ENCODE results near the gene ALAS2. TPM values are rescaled to one million over a fixed set of nuclear protein-coding genes. Genes with fewer than 3 reads are reported as not detected.
"Not testable (repeated sequence)": the region's sequence is repeated elsewhere in the genome, so short reads cannot be mapped to it uniquely, and the experiment has no call there.

Gene ALAS2
- total RNA-seq, 1 donor from 2014 or later, result 0.51 TPM

GRCh38 chrX:55007656-55008055 lies 23.1 kb downstream of the ALAS2 start:
- DNase-seq (no peak), ATAC-seq (ENCODE audit: poor library complexity) (peak; percentile 82)
- intact Hi-C loops (cut with DNase I), result no loop called here

- intact Hi-C loops (cut with DNase I), result no loop called here
- DNase-seq (no peak), ATAC-seq (ENCODE audit: poor library complexity) (no peak)
Measured at GRCh38 chrX:55006827-55007621, 23.8 kb downstream of the ALAS2 start.

- DNase-seq (no peak), ATAC-seq (ENCODE audit: poor library complexity) (no peak)
- intact Hi-C loops (cut with DNase I), result no loop called here
Measured at GRCh38 chrX:55005256-55005655, 25.5 kb downstream of the ALAS2 start.

DNA sequence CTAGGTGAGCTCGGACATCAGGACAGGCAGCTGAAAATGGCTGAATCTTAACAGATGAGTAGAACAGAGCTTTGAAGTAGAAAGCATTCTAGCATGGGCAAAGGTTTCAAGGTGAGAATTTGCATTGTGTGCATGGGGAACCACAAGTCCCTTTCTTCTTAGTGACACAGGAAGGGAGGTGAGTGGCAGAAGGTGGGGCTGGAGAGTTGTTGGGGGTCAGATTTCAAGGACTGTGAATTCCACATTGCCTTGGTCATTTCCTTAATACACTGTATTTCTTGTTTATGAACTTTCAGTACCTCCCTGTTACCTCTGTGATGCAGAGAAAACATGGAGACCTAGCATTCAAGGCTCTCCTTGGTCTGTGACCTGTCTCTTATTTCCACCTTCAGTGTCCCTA lies 26.5 kb downstream of the ALAS2 start:
- DNase-seq (no peak), ATAC-seq (ENCODE audit: poor library complexity) (no peak)
- intact Hi-C loops (cut with DNase I), result no loop called here

GRCh38 chrX:54999717-55000598 lies 30.8 kb downstream of the ALAS2 start, which contains the start of gene APEX2:
Gene APEX2 (plus strand): TSS chrX:55000363. CDS start chrX:55000423, 60 bp downstream.
- intact Hi-C loops (cut with DNase I), result no loop called here
- peak; percentile 95 for DNase-seq

DNA sequence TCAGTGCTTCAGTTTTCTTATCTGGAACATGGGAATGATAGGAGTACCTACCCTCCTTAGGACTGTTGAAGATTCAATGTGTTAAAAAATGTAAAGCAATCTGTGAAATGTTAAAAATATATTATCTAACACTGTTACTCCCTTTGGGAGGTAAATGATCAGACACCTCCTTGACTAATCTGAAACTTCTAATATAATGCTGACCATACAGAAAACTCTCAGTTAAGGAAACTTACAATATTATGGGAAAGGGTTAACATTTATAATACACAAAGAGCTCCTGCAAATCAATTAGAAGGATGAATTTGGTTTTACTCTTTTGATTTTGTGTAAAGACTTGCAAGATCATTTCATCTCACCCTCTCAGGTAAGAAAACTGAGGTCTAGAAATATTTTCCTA lies 35.2 kb downstream of the ALAS2 start:
- ATAC-seq (ENCODE audit: poor library complexity) (no peak), DNase-seq (no peak)
- intact Hi-C loops (cut with DNase I), result no loop called here

More at GRCh38 chrX:54999717-55000598, 30.8 kb downstream of the ALAS2 start, which contains the start of gene APEX2:
- ATAC-seq (ENCODE audit: poor library complexity), result peak; percentile 98

DNA sequence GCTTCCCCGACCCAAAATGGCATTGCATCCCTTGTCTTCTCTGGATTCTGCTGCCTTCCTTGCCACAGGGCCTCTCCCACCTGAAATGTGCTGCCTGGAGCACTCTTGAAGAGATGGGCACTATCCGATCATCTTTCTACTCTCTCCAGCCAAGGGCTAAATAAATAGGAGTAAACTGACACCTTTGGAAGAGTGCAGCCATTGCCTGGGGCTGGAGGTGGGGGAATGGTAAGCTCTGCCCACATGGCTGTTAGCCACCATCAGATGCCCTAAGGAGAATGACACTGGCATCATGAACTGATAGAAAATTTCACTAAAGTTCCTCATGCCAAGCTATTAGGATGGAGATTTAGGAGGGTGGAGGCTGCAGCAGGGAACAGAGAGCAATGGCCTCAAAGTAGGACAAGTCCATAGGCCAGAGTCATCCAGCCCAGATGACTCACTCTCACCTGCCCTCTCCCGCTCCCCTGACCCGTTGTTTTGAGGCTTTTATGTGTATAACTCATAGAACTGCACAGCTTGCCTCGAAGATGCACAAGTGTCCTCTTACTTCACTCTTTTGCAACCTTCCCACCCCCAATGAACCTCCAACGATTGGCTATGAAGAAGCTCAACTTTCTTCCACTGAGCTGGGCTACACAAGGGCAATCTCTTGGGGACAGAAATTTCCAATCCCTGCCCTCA lies 36.0 kb downstream of the ALAS2 start:
- intact Hi-C loops (cut with DNase I), result no loop called here
- ATAC-seq (ENCODE audit: poor library complexity), result no peak
- no peak for DNase-seq

GRCh38 chrX:54994099-54994498 lies 36.7 kb downstream of the ALAS2 start, which contains the start of gene PFKFB1:
Gene PFKFB1 (minus strand): TSS chrX:54994188. CDS start chrX:54994007, 181 bp downstream.
- intact Hi-C loops (cut with DNase I), result no loop called here
- no peak for DNase-seq
- ATAC-seq (ENCODE audit: poor library complexity), result no peak

DNA sequence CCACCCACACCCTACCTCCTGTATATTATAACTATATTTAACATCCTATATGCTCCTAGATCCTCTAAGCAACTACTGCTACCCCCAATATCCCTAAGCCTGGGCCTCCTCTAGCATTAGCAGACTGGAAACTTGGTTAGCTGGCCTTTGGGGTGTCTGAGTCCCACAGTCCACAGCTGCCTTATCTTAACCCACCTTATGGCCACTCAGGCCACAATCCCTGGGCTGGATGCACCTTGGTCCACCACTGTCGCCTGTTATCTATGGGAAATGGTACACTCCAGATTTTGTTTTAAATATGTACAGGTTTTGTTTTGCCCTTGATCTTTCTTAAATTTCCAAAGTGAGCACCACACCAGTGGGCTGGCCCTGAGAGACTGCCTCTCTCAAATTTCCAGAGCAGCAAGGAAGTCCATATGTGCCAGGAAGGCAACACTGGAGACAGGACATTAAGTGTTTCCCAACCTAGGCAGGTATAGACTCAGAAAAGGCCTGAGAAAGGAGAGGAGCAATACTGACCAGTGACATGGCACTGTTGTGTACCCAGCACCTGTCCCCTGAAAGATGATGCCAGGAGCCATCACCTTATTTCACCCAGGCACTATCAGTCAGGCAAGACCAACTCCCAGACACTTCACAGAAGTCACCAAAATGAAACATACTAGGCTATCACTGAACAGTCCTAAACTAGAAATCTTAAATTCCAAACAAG lies 37.7 kb downstream of the ALAS2 start:
- ATAC-seq (ENCODE audit: poor library complexity) (no peak), DNase-seq (no peak)
- intact Hi-C loops (cut with DNase I), result no loop called here

- intact Hi-C loops (cut with DNase I), result no loop called here
Measured at GRCh38 chrX:54991706-54992105, 39.1 kb downstream of the ALAS2 start.

GRCh38 chrX:54983306-54983705 lies 47.5 kb downstream of the ALAS2 start:
- DNase-seq; ATAC-seq (ENCODE audit: poor library complexity); intact Hi-C loops (cut with DNase I): not testable (repeated sequence)

More at GRCh38 chrX:54991706-54992105, 39.1 kb downstream of the ALAS2 start:
- no peak for DNase-seq
- no peak for ATAC-seq (ENCODE audit: poor library complexity)

DNA sequence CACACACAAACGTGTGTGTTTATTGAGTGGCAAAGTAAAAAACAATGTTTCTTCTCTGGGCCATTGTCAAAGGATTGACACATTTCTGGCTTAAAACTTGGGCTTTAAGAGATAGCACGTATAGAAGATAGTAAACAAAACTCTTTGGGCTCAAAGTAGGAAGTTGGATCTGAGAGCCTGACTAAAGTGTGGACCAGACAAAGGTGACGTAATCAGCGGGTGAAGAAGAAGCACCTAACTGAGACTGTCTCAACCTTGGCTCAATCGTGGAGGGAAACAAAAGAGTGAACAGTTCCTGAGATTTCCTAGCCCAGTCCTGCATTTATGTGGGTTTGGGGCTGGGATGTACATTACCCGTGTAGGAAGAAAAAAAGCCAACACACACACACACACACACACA lies 50.4 kb downstream of the ALAS2 start:
- intact Hi-C loops (cut with DNase I), result no loop called here
- DNase-seq, result no peak
- no peak for ATAC-seq (ENCODE audit: poor library complexity)

DNA sequence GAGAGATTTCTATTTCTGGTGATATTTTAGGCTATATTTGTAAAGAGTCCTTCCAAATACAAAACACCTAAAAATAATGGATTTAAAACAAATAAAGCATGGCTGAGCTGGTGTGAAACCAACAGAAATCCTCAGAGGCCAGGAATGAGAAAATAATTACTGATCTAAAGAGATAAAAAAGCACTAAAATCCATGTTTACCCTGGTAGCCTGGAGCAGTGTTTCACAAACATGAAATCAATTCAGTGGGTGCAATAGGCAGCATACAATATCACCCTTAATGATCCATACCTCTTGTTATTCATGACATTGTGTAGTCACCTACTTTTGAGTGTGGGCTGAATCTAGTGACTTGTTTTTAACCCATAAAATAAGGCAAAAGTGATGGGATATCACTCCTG lies 51.3 kb downstream of the ALAS2 start:
- no peak for DNase-seq
- no peak for ATAC-seq (ENCODE audit: poor library complexity)
- intact Hi-C loops (cut with DNase I), result no loop called here

GRCh38 chrX:54978448-54978847 lies 52.3 kb downstream of the ALAS2 start:
- ATAC-seq (ENCODE audit: poor library complexity) (no peak), DNase-seq (no peak)

DNA sequence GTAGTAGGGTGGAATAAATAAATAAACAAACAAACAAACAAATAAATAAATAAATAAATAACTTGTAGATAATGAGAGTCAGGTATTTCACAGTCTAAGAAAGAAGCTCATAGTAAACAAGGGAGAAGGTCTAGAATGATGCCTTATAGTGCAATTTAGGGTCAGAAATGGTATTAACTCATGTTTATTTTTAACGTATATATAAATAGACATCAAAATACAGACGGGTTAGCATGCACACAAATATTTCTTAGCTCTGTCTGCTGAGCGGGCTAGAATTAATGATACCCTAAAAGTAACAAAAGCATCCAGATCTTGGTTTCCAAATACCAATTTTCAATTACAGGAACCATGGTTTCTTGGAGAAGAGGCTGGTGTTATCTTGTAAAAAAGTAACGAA lies 53.4 kb downstream of the ALAS2 start:
- ATAC-seq (ENCODE audit: poor library complexity), result no peak
- intact Hi-C loops (cut with DNase I), result no loop called here
- DNase-seq, result no peak

More at GRCh38 chrX:54978448-54978847, 52.3 kb downstream of the ALAS2 start:
- intact Hi-C loops (cut with DNase I), result no loop called here

- DNase-seq, result no peak
- intact Hi-C loops (cut with DNase I), result no loop called here
- no peak for ATAC-seq (ENCODE audit: poor library complexity)
Measured at GRCh38 chrX:54964766-54965497, 65.8 kb downstream of the ALAS2 start.

GRCh38 chrX:54961750-54962149 lies 69.0 kb downstream of the ALAS2 start:
- intact Hi-C loops (cut with DNase I), result no loop called here
- DNase-seq (no peak), ATAC-seq (ENCODE audit: poor library complexity) (no peak)
